GM08714 (cell line): Measurements from ENCODE around the gene HLA-G.
"Not testable (repeated sequence)": the region's sequence is repeated elsewhere in the genome, so short reads cannot be mapped to it uniquely, and the experiment has no call there.

Experiments used
- H3K4me3 ChIP-seq: fragments of 200-500 bp; sonication (Bioruptor generic); 2 replicates; pipeline ENCODE4 v1.5.1; 2014; ENCODE audit warnings: mild to moderate bottlenecking, low read length, inconsistent platforms
- ZNF274 ChIP-seq: IDR thresholded peaks from 2 replicates; pipeline ENCODE4 v1.6.1; 2012; ENCODE audit warnings: mild to moderate bottlenecking, low read depth, low read length

Gene HLA-G

GRCh38 chr6:29827579-29828470 is at the start of gene HLA-G:
TSS of gene HLA-G (plus strand) at chr6:29827825. CDS start at chr6:29827845, 20 bp downstream.
- no peak within 1 kb of the TSS; the same call in 1 of the 2 replicates for H3K4me3 ChIP-seq
- no peak for TF ChIP-seq ZNF274

GRCh38 chr6:29780019-29780698 is 47.5 kb upstream of the HLA-G start:
- not testable (repeated sequence) for H3K4me3 ChIP-seq

GRCh38 chr6:29789176-29789575 is 38.4 kb upstream of the HLA-G start:
- no peak for TF ChIP-seq ZNF274
- no peak overlapping the region for H3K4me3 ChIP-seq

- H3K4me3 ChIP-seq: no peak overlapping the region
- TF ChIP-seq ZNF274: no peak
Observed at GRCh38 chr6:29790626-29791025, 37.0 kb upstream of the HLA-G start.

- no peak overlapping the region for H3K4me3 ChIP-seq
- TF ChIP-seq ZNF274: no peak
Observed at GRCh38 chr6:29791162-29791561, 36.5 kb upstream of the HLA-G start.

- TF ChIP-seq ZNF274: no peak
- H3K4me3 ChIP-seq: no peak overlapping the region
Observed at GRCh38 chr6:29791786-29792122, 35.9 kb upstream of the HLA-G start.

- TF ChIP-seq ZNF274: no peak
- H3K4me3 ChIP-seq: peak overlapping the region; percentile 53; the same call in 1 of the 2 replicates
Observed at GRCh38 chr6:29792123-29793035, 35.2 kb upstream of the HLA-G start.

GRCh38 chr6:29793036-29793356 is 34.6 kb upstream of the HLA-G start:
- TF ChIP-seq ZNF274: no peak
- no peak overlapping the region for H3K4me3 ChIP-seq

- no peak for TF ChIP-seq ZNF274
Observed at GRCh38 chr6:29793796-29794195, 33.8 kb upstream of the HLA-G start.

GRCh38 chr6:29796026-29796425 is 31.6 kb upstream of the HLA-G start:
- no peak overlapping the region for H3K4me3 ChIP-seq
- TF ChIP-seq ZNF274: no peak

More at GRCh38 chr6:29793796-29794195, 33.8 kb upstream of the HLA-G start:
- no peak overlapping the region for H3K4me3 ChIP-seq

GRCh38 chr6:29797135-29797534 is 30.5 kb upstream of the HLA-G start:
- no peak for TF ChIP-seq ZNF274
- no peak overlapping the region for H3K4me3 ChIP-seq

- TF ChIP-seq ZNF274: no peak
- H3K4me3 ChIP-seq: no peak overlapping the region
Observed at GRCh38 chr6:29797966-29798365, 29.7 kb upstream of the HLA-G start.

GRCh38 chr6:29800254-29800653 is 27.4 kb upstream of the HLA-G start:
- no peak for TF ChIP-seq ZNF274
- H3K4me3 ChIP-seq: no peak overlapping the region

- no peak overlapping the region for H3K4me3 ChIP-seq
- TF ChIP-seq ZNF274: no peak
Observed at GRCh38 chr6:29806387-29806786, 21.2 kb upstream of the HLA-G start.

- TF ChIP-seq ZNF274: no peak
Observed at GRCh38 chr6:29809249-29809648, 18.4 kb upstream of the HLA-G start.

More at GRCh38 chr6:29809249-29809648, 18.4 kb upstream of the HLA-G start:
- H3K4me3 ChIP-seq: no peak overlapping the region
